Lower leg skin (tissue), 3 donors: Measurements from ENCODE around the gene CD99.

ENCODE experiments used
- CTCF ChIP-seq, 3 donors: fragments of 450-650 bp; IDR thresholded peaks; one replicate each; pipeline ENCODE4 v1.5.1; 2016; ENCODE audit warnings: antibody characterized with exemption in 3 of 3, mild to moderate bottlenecking in 3 of 3, moderate library complexity in 2 of 3
- POLR2A ChIP-seq, 2 donors: fragments of 450-650 bp; IDR thresholded peaks; one replicate each; pipeline ENCODE4 v1.6.1; 2016 to 2017; ENCODE audit warnings: antibody characterized with exemption in 2 of 2, mild to moderate bottlenecking in 1 of 2, moderate library complexity in 1 of 2

GRCh38 chrX:2664502-2664901 is 26.6 kb upstream of the CD99 start:
- TF ChIP-seq CTCF (IDR thresholded peaks at IDR 0.05): no peak
- TF ChIP-seq POLR2A (IDR thresholded peaks at IDR 0.05): no peak
